CD4-positive, alpha-beta memory T cell (primary cell): Measurements from ENCODE around the gene PLA2G4D. TPM values are rescaled to one million over a fixed set of nuclear protein-coding genes. Genes with fewer than 3 reads are reported as not detected.

ENCODE experiments used
- CTCF ChIA-PET: fragments of 350-600 bp; sonication (Branson Sonifier 250); formaldehyde crosslinking; loops from one replicate; lab custom pipeline; 2021; ENCODE audit warnings: inconsistent platforms; ENCODE audit not compliant: partially characterized antibody; lab: Charles Lee
- POLR2A ChIA-PET: fragments of 350-600 bp; sonication (Branson Sonifier 250); formaldehyde crosslinking; loops from one replicate; lab custom pipeline; 2021; ENCODE audit not compliant: partially characterized antibody; lab: Charles Lee
- DNase-seq, 5 donors: peaks; one replicate each; pipeline versions ENCODE4 v3.0.0 to v3.0.0-alpha.2; 2020 to 2022; ENCODE audit warnings: mixed read lengths in 1 of 5
- H3K27ac ChIP-seq: one replicate; pipeline ENCODE4 v1.7.0; 2013; ENCODE audit warnings: low read depth, low read length
- H3K27me3 ChIP-seq: 2 replicates; pipeline ENCODE4 v1.7.0; 2013; ENCODE audit warnings: mild to moderate bottlenecking, low read length, moderate library complexity; ENCODE audit not compliant: insufficient read depth
- H3K36me3 ChIP-seq: 2 replicates; pipeline ENCODE4 v1.7.0; 2013; ENCODE audit warnings: mild to moderate bottlenecking, low read length, moderate library complexity; ENCODE audit not compliant: insufficient read depth
- H3K4me1 ChIP-seq: 2 replicates; pipeline ENCODE4 v1.7.0; 2013; ENCODE audit warnings: mild to moderate bottlenecking, low read length, moderate library complexity; ENCODE audit not compliant: insufficient read depth
- H3K4me3 ChIP-seq, 2 donors: one replicate each; pipeline ENCODE4 v1.7.0; 2013; ENCODE audit warnings: low read length in 2 of 2, mild to moderate bottlenecking in 1 of 2
- H3K9me3 ChIP-seq, 2 donors: one replicate each; pipeline ENCODE4 v1.7.0; 2013; ENCODE audit warnings: low read length in 2 of 2, control low read depth in 1 of 2; ENCODE audit not compliant: control insufficient read depth in 1 of 2
- H3K27ac Mint-ChIP-seq, 7 donors: one replicate each; pipeline ENCODE4 v1.8.0; 2020 to 2021; ENCODE audit warnings: mixed read lengths in 7 of 7, mild to moderate bottlenecking in 6 of 7, inconsistent platforms in 3 of 7, moderate library complexity in 3 of 7
- H3K27me3 Mint-ChIP-seq, 2 donors: one replicate each; pipeline ENCODE4 v1.8.0; 2020 to 2021; ENCODE audit warnings: mixed read lengths in 2 of 2
- H3K36me3 Mint-ChIP-seq, 2 donors: one replicate each; pipeline ENCODE4 v1.8.0; 2020 to 2021; ENCODE audit warnings: mixed read lengths in 2 of 2, inconsistent platforms in 1 of 2, mild to moderate bottlenecking in 1 of 2
- H3K4me1 Mint-ChIP-seq, 4 donors: one replicate each; pipeline ENCODE4 v1.8.0; 2020 to 2021; ENCODE audit warnings: mixed read lengths in 4 of 4, mild to moderate bottlenecking in 1 of 4
- H3K4me3 Mint-ChIP-seq, 8 donors: one replicate each; pipeline ENCODE4 v1.8.0; 2020 to 2021; ENCODE audit warnings: mixed read lengths in 8 of 8, mild to moderate bottlenecking in 7 of 8, moderate library complexity in 6 of 8, inconsistent platforms in 3 of 8
- H3K9me3 Mint-ChIP-seq, 8 donors: one replicate each; pipeline ENCODE4 v1.8.0; 2020 to 2021; ENCODE audit warnings: mixed read lengths in 8 of 8, mild to moderate bottlenecking in 5 of 8, inconsistent platforms in 3 of 8, moderate library complexity in 1 of 8
- intact Hi-C: fragments of 100-400 bp; cut with micrococcal nuclease; formaldehyde crosslinking; loops from one replicate; pipeline ENCODE4 v1.15.1; 2023
- polyA plus RNA-seq, 2 donors: library from polyadenylated mRNA; unstranded; fragments of 300-500 nt; fragmentation: Illumina TruSeq; gene quantifications; one replicate each; pipeline ENCODE4 v1.2.3, GENCODE V29; 2021
- total RNA-seq, 2 experiments: library from RNA; stranded (reverse); gene quantifications; one replicate each; pipeline ENCODE4 v1.2.3, GENCODE V29; 2021

The PLA2G4D gene, protein sequence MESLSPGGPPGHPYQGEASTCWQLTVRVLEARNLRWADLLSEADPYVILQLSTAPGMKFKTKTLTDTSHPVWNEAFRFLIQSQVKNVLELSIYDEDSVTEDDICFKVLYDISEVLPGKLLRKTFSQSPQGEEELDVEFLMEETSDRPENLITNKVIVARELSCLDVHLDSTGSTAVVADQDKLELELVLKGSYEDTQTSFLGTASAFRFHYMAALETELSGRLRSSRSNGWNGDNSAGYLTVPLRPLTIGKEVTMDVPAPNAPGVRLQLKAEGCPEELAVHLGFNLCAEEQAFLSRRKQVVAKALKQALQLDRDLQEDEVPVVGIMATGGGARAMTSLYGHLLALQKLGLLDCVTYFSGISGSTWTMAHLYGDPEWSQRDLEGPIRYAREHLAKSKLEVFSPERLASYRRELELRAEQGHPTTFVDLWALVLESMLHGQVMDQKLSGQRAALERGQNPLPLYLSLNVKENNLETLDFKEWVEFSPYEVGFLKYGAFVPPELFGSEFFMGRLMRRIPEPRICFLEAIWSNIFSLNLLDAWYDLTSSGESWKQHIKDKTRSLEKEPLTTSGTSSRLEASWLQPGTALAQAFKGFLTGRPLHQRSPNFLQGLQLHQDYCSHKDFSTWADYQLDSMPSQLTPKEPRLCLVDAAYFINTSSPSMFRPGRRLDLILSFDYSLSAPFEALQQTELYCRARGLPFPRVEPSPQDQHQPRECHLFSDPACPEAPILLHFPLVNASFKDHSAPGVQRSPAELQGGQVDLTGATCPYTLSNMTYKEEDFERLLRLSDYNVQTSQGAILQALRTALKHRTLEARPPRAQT
- total RNA-seq (not detected), polyA plus RNA-seq (not detected)

DNA sequence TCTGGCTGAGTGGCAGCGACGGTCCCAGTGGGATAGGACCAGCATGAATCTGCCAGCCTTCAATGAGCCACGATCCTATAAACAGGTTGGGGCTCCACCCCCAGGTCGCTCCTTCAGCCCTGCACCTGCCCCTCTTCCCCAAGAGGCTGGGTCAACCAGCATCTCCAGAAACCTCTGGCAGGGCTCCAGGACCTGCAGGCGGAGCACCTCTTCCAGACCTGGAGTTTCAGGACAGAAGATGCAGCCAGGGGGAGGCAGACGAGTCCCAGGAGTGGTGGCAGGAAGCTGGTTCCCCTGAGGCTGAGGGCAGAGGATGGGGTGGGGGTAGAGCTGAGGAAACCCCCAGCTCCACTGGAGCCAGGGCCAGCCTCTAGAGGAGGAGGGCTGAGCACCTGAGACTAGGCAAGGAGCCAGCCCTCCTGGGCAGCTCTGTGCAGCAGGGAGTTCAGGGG lies at the start of gene PLA2G4D:
Gene PLA2G4D, minus strand, starts transcription at position 51 of the 452 bp plus-strand sequence. CDS start 103 bp downstream, outside the sequence.
- no peaks in the 10 kb centered on the region for H3K36me3 ChIP-seq
- ChIA-PET POLR2A (no interaction called here), CTCF (interaction anchor here (0.9 kb wide), 2 partner anchors 10 to 11 kb away, joined by 3 read pairs; no protein-coding TSS in a partner anchor)
- no peak within 1 kb of the TSS for H3K27ac ChIP-seq
- DNase-seq: no peak
- no peaks in the 10 kb centered on the region for H3K4me1 ChIP-seq
- Mint-ChIP-seq H3K4me3 (no peak within 1 kb of the TSS), H3K27me3 (peaks cover 4 to 7% of the 10 kb centered on the region in 2 donors), H3K9me3 (peaks cover 0 to 2% (median 0%) of the 10 kb centered on the region in 8 donors), H3K36me3 (no peaks in the 10 kb centered on the region), H3K4me1 (no peaks in the 10 kb centered on the region), H3K27ac (no peak within 1 kb of the TSS)
- H3K9me3 ChIP-seq: no peaks in the 10 kb centered on the region
- H3K27me3 ChIP-seq: no peaks in the 10 kb centered on the region
- H3K4me3 ChIP-seq: no peak within 1 kb of the TSS
- intact Hi-C loops: no loop called here

DNA sequence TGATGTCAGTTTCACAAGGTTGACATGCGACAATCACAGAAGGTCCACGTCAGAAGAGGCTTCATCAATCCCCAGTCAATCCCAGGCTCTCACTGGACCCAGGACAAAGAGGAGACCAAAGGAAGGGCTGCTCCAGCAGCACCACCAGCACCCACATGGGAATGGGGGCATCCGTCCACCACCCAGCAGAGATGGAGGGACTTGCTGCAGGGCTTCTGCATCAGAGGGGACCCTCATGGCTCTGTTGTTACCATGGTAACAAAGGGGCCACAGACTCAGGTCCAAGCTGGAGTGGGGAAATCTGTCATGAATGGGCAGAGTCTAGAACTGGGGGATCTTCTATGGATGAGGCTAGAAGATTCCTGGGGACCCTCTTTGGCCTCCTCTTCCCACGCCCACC lies 49.0 kb upstream of the PLA2G4D start:
- Mint-ChIP-seq H3K27me3 (peaks cover 2 to 4% of the 10 kb centered on the region in 2 donors), H3K4me1 (no peaks in the 10 kb centered on the region), H3K27ac (no peak overlapping the region), H3K36me3 (no peaks in the 10 kb centered on the region), H3K4me3 (no peak overlapping the region), H3K9me3 (no peaks in the 10 kb centered on the region)
- H3K27me3 ChIP-seq: no peaks in the 10 kb centered on the region
- intact Hi-C loops: no loop called here
- CTCF ChIA-PET: no interaction called here
- DNase-seq: no peak
- H3K4me1 ChIP-seq: no peaks in the 10 kb centered on the region
- POLR2A ChIA-PET: no interaction called here
- H3K4me3 ChIP-seq: no peak overlapping the region
- no peaks in the 10 kb centered on the region for H3K9me3 ChIP-seq
- no peak overlapping the region for H3K27ac ChIP-seq
- no peaks in the 10 kb centered on the region for H3K36me3 ChIP-seq

DNA sequence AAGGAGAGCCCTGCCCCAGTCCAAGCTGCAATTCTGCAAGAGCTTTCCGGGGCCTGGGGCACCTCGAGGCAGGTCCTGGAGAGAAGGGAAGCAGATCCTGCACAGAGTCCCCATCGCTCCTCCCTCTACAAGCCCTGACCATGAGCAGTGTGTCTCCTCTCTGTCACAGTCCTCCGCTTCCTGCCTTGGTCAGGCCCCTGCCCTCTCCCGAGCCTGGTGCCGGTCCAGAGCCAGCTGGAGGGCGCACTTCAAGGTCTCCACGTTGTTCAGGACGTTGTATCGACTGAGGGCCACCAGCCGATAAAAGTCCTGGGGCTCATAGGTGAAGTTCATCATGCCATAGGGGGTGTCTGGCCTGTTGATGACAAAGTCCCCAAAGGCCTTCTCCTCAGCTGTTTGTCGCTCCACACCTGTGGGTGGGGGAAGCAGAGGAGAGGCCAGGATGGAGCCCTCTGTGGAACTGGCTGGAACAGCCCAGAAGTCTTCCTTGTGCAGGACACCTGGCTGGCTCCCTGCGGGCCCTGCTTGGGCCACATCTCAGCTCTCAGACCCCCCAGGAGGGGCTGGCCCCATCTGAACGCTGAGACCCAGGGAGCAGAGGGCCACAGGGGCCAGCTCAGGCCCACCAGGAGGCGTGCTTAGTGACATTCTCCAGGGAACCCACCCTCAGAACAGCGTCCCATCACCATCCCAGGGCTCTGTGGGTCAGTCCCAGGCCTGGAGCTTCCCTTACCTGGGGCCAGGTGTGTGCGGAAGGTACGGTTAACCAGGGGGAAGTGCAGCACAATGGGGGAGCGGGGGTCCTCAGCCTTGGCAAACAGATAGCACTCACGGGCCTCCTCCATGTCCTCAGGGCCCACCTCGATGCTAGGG lies 47.7 kb upstream of the PLA2G4D start:
- intact Hi-C loops: no loop called here
- H3K4me1 Mint-ChIP-seq: peaks cover 0 to 2% (median 0%) of the 10 kb centered on the region in 4 donors
- CTCF ChIA-PET: no interaction called here
- Histone ChIP-seq H3K9me3 (no peaks in the 10 kb centered on the region), H3K36me3 (no peaks in the 10 kb centered on the region), H3K4me1 (no peaks in the 10 kb centered on the region), H3K27me3 (no peaks in the 10 kb centered on the region), H3K27ac (no peak overlapping the region), H3K4me3 (no peak overlapping the region)
- DNase-seq: no peak
- H3K36me3 Mint-ChIP-seq: no peaks in the 10 kb centered on the region
- POLR2A ChIA-PET: no interaction called here
- H3K27me3 Mint-ChIP-seq: peaks cover 2 to 4% of the 10 kb centered on the region in 2 donors
- no peak overlapping the region for H3K4me3 Mint-ChIP-seq
- no peak overlapping the region for H3K27ac Mint-ChIP-seq
- no peaks in the 10 kb centered on the region for H3K9me3 Mint-ChIP-seq

DNA sequence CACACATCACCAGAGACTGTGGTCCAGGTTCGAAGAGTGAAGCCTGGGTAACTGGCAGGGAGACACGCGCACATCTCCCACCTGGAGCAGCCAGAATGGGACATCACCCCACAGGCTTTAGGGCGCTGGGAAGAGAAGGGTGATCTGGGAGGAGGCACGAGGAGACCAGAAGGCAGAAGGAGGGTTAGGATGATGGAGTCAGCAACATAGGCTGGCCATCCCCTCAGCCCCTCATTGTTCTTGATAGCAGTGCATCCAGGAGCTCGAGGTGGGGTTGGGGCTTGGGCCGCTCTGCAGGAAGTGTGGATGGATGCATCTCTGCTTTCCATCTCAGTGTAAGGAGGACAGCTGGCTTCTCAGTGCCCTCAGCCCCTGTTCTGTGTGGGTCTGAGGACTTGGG lies 46.9 kb upstream of the PLA2G4D start:
- no peak overlapping the region for H3K4me3 ChIP-seq
- H3K4me3 Mint-ChIP-seq: no peak overlapping the region
- no peaks in the 10 kb centered on the region for H3K4me1 ChIP-seq
- H3K9me3 ChIP-seq: no peaks in the 10 kb centered on the region
- no peak for DNase-seq
- H3K27ac Mint-ChIP-seq: peak overlapping the region in 1 of 7 donors; percentile 62
- H3K36me3 ChIP-seq: no peaks in the 10 kb centered on the region
- H3K27ac ChIP-seq: no peak overlapping the region
- intact Hi-C loops: no loop called here
- no peaks in the 10 kb centered on the region for H3K36me3 Mint-ChIP-seq
- H3K27me3 Mint-ChIP-seq: peaks cover 2 to 4% of the 10 kb centered on the region in 2 donors
- ChIA-PET POLR2A (no interaction called here), CTCF (no interaction called here)
- peaks cover 0 to 2% (median 0%) of the 10 kb centered on the region in 4 donors for H3K4me1 Mint-ChIP-seq
- no peaks in the 10 kb centered on the region for H3K9me3 Mint-ChIP-seq
- no peaks in the 10 kb centered on the region for H3K27me3 ChIP-seq

DNA sequence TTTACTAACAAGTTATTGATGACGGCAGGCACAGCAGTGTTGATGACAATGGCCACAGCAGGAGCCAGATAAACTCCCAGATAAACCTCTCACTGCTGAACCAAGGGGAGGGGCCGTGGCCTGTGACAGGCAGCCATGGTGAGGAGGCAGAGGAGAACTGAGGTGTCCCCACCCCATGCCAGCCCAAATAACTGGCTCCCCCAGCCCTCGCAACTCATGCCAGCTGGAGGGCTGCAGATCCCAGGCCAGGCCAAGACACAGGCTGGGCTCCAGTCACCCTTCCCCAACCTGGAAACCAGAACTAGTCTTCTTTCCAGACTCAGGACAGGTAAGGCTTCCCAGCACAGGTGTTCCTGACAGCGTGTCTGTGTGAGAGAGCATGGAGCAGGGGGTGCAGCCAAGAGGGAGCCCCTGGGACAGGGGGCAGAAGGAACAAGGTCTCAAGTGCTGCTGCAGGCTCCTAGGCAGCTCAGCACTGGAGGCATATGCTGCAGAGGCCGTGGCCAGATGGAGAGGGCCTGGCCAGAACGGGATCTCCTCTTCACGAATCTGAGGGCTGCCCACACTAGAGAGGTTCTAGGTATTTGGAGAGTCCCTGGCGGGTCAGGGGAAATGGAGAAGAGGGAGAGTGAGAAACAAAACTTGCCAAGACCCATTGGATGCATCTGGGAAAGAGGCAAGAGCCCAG lies 46.2 kb upstream of the PLA2G4D start:
- CTCF ChIA-PET: no interaction called here
- Histone ChIP-seq H3K27ac (no peak overlapping the region), H3K9me3 (no peaks in the 10 kb centered on the region), H3K27me3 (no peaks in the 10 kb centered on the region), H3K36me3 (no peaks in the 10 kb centered on the region), H3K4me1 (no peaks in the 10 kb centered on the region), H3K4me3 (no peak overlapping the region)
- intact Hi-C loops: no loop called here
- no peaks in the 10 kb centered on the region for H3K36me3 Mint-ChIP-seq
- H3K4me3 Mint-ChIP-seq: no peak overlapping the region
- POLR2A ChIA-PET: no interaction called here
- DNase-seq: no peak
- H3K4me1 Mint-ChIP-seq: peaks cover 0 to 3% (median 0%) of the 10 kb centered on the region in 4 donors
- peak overlapping the region in 1 of 7 donors; percentile 62 for H3K27ac Mint-ChIP-seq
- H3K9me3 Mint-ChIP-seq: no peaks in the 10 kb centered on the region
- peaks cover 2 to 4% of the 10 kb centered on the region in 2 donors for H3K27me3 Mint-ChIP-seq

DNA sequence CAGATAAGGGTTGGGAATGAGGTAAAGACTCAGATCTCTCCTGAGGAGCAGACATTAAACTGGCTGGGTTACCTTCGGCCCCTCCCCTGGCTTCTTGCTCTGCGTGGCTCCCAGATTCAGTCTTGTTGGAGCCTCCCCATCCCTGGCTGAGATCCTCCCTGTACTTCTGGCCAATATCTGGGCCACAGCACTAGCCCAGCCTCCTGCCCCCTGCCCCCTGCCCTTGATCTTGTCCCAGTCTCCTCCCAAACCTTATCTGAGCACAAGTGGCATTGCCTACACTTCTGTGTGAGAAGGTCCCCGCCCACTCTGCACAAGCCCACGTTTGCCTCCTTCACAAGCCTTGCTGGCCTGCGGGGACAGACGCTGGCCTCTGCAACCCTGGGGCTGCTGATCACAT lies 45.2 kb upstream of the PLA2G4D start:
- Histone ChIP-seq H3K4me1 (no peaks in the 10 kb centered on the region), H3K9me3 (no peaks in the 10 kb centered on the region), H3K27ac (no peak overlapping the region), H3K4me3 (no peak overlapping the region), H3K36me3 (no peaks in the 10 kb centered on the region), H3K27me3 (no peaks in the 10 kb centered on the region)
- no peak overlapping the region for H3K4me3 Mint-ChIP-seq
- H3K27me3 Mint-ChIP-seq: peaks cover 0 to 2% of the 10 kb centered on the region in 2 donors
- H3K9me3 Mint-ChIP-seq: no peaks in the 10 kb centered on the region
- ChIA-PET CTCF (interaction anchor here (0.6 to 2.5 kb wide), 7 partner anchors 9 to 739 kb away, joined by 3 to 14 read pairs (median 4); no protein-coding TSS in a partner anchor), POLR2A (interaction anchor here (0.6 kb wide), 1 partner anchor 227 kb away, joined by 3 read pairs; no protein-coding TSS in a partner anchor)
- no peak overlapping the region for H3K27ac Mint-ChIP-seq
- DNase-seq: no peak
- intact Hi-C loops: no loop called here
- H3K36me3 Mint-ChIP-seq: no peaks in the 10 kb centered on the region
- H3K4me1 Mint-ChIP-seq: peaks cover 0 to 3% (median 0%) of the 10 kb centered on the region in 4 donors
